Skin epidermis (tissue), 12 donors: ENCODE results near the gene CDCA4.

Source experiments
- H3K27ac ChIP-seq, 21 experiments: fragments of 200-600 bp; sonication (generic) in 11 of 21; one replicate each; pipeline ENCODE4 v1.5.0; 2020; ENCODE audit warnings: mild to moderate bottlenecking in 3 of 21, inconsistent platforms in 2 of 21, moderate library complexity in 2 of 21
- H3K4me3 ChIP-seq, 7 experiments: fragments of 200-600 bp; sonication (generic) in 2 of 7; one replicate each; pipeline ENCODE4 v1.5.0; 2020; ENCODE audit warnings: inconsistent platforms in 2 of 7, mild to moderate bottlenecking in 2 of 7, moderate library complexity in 1 of 7

Gene CDCA4

DNA sequence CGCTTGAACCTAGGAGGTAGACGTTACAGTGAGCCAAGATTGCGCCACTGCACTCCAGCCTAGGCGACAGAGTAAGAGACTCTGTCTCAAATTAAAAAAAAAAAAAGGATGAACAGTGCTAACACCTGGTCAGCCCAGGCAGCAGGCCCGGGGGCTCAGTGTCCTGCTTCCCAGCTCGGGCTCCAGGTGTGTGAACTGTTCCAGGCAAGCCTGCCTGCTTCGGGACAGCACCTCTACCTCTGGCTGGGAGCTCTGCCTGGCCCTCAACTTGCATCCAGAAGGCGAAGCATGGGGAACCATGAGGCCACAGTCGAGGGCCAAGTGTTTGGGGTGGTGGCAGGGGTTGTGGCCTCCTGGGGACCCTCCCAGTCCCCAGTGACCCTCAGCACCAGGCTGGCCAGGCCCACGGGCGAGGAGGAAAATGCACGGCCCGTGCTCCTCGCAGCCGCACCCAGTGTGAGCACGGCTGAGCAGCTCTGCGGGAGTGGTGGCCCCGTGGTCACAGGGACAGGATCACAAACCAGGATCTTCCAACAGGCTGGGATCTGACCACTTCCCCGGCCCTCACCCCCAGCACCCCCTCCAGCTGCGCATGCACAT, 15.5 kb downstream of the CDCA4 start:
- H3K27ac ChIP-seq = no peak overlapping the region
- H3K4me3 ChIP-seq = no peak overlapping the region

DNA sequence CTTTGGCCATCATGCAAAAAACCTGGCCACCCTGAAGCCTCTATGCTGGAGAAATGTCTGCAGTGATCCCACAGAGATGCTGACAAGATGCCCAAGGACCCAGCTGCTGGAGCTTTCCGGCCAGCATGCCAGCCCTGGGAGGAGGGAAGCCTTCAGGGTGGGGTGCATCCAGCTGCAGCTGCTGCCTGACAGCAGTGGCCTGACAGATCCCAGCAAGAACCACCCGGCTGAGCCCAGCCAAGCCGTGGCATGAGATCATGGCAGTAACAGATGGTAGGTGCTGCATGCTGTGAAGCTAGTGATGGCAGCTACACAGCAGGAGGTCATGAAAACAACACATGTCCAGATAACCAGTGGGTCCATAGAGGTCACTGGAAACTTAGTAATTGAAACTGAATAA, 21.5 kb downstream of the CDCA4 start:
- Histone ChIP-seq H3K4me3 (no peak overlapping the region), H3K27ac (no peak overlapping the region)

DNA sequence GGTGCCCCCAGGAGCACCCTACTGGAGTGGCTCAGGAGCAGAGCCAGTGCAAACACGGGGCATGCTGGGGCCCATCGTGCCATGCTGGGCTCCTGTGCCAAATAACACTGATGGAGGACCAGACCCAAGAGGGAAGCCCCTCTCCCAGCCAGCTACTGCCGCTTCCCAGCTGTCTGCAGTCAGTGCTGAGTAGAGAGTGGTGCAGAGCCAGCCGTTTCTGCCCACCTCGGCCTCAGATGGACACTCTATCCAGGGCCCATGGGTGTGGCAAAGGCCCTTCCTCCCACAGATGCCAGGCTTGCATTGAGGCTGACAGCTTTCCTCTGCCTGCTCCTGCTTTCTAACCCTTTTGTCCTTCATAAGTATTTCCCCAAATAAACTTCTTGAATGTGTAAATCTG, 22.1 kb downstream of the CDCA4 start:
- Histone ChIP-seq H3K27ac (no peak overlapping the region), H3K4me3 (no peak overlapping the region)

DNA sequence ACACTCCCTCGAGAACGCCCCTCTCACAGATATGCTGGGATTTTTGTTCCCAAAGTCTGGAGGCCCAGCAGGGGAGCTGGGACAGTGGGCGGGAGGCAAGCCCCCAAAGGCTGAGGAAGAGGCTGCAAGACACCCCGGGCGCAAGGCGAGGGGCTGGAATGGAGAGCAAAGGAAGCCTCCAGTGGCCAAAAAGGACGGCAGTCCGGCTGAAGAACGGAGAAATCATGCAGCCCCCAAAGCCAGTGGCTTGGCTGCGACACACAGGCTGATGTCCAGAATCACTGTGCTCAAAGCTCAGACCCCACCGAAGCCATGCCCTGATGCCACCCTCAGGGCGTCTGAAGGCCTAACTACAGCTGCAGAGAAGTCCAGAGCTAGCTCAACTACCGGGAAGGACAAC, 24.4 kb downstream of the CDCA4 start:
- Histone ChIP-seq H3K4me3 (no peak overlapping the region), H3K27ac (no peak overlapping the region)

DNA sequence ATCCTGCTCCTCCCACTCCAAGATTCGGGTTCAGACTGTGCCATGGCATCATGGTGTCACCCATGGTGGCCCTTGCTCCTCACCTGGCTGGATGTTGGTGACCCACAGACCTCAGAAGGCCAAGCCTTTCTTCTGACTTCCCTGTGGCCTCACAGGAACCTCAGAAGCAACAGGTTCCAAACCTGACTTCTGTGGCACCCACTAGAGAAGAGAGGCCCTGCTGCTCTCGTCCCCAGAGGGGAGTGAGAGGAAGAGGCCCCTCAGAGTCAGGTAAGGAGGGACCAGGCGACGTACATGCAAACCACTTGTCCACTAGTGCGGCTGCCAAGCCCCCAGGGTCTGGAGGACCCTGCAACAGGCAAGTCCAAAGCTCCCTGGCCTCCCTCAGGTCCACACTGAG, 24.9 kb downstream of the CDCA4 start:
- Histone ChIP-seq H3K27ac (no peak overlapping the region), H3K4me3 (no peak overlapping the region)

DNA sequence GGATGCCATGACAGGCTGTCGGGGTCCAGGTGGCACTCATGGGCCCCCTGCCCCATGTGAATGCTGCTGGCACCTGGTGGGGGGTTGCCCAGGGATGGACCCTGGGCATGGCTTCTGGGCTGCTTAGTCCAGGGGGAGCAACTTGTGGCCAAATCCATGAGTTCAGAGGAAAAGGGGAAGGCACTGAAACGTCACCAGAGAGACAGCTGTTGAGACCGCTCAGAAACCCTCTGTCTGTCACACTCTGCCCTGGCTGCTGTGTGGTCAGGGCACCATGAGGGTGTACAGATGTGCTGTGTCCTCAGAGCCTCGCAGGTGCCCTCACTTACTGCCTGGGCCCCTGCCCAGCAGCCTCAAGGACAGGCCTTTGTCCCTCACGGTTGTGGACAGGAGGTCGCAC, 25.9 kb downstream of the CDCA4 start:
- H3K27ac ChIP-seq = no peak overlapping the region

DNA sequence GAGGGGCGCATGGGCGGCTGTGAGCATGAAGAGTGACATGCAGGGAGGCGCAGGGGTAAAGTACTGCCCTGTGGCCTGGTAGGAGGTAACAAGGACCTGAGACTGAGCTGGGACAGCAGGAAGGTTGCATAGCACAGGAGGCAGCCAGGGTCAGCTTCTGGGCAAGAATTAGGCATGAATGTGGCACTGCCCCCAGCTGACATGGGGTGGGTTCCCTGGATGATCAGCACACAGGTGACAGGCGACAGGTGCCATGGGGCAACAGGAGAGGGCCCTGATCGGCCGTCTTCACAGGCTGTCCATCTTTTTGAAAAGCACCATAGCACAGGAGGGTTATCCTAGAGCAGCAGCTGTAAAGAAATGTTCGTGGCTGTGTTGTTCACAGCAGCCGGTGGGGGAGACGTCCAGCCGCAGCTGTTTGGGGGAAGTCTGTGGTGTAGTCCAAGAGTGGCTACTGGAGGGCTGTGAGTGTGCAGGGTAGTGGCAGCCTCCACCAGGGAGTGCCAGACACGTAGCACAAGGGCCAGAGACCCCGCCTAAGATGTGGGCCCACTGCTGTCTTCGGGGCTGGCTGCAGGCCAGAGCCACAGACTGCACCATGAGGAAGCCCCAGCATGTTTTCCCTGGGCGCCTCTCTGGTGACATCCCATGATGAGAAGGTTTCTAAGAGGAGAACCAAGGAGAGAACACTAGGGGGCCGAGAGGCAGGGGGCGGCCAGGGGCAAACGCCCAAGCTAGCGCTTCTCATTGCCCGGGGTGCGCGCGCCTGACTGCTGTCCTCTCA, 26.9 kb downstream of the CDCA4 start:
- no peak overlapping the region for H3K4me3 ChIP-seq
- no peak overlapping the region for H3K27ac ChIP-seq

More for the DNA sequence above, 25.9 kb downstream of the CDCA4 start:
- no peak overlapping the region for H3K4me3 ChIP-seq

DNA sequence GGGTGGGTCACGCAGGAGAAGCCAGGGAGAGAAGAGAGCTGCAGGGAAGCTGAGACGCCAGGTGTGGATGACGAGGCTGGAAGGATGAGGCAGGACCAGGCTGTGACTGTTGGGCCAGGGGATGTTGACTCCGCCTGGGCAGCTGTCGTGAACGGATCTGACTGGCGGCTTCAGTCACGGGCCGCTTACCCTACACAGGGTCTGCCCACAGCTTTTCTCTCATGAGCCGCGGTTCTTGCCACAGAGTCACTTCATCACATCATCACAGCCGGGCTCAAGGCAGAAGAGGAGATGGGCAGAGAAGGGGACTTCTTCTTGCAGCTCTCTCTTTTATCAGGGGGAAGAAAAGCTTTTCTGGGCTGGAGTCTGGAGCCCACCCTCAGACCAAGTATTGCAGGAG, 27.6 kb downstream of the CDCA4 start:
- no peak overlapping the region for H3K27ac ChIP-seq

DNA sequence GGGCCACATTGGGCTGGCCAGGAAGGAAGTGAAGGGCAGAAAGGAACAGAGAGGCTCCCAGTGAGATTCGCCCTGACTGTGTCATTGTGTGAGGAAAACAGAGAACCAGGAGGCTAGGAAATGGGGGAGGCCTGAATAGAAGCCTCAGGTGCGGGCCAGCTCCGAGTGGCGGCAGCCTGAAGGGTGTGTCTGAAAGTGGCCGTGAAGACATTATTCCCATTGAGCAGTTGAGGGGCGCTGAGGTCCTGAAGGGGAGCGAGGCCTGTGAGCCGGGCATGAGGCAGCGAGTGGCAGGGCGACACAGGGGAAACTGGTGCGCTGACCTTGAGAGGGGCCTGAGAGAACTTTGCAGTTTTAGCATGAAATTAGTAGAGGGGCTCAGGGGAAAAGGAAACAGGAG, 28.4 kb downstream of the CDCA4 start:
- no peak overlapping the region for H3K27ac ChIP-seq
- no peak overlapping the region for H3K4me3 ChIP-seq

More for the DNA sequence above, 27.6 kb downstream of the CDCA4 start:
- no peak overlapping the region for H3K4me3 ChIP-seq

DNA sequence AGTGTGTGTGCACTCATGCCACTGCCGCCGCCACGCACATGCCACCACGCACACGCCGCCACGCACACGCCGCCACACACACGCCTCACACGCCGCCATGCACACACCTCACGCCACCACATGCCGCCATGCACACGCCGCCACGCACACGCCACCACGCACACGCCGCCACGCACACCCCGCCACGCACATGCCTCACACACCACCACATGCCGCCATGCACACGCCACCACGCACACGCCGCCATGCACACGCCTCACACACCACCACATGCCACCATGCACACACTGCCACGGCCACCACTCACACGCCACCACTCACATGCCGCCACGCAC, 29.0 kb downstream of the CDCA4 start:
- no peak overlapping the region for H3K4me3 ChIP-seq
- no peak overlapping the region for H3K27ac ChIP-seq

DNA sequence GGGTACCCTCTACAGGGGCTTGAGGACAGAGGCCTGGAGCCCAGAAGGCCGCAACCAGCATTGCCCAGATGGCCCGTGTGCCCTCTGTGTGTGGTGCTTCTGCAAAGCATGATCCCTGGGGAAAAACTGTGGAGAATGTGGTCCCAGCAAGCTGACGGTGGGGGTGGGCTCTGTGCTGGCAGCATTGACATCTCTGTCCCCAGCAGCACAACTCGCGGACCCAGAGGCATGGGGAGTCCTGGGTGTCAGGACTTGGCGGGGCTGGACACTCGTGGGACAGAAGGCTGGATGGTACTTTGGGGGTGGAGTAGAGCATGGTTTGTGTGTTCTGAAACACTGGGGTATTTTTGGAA, 31.0 kb downstream of the CDCA4 start:
- H3K4me3 ChIP-seq = no peak overlapping the region

DNA sequence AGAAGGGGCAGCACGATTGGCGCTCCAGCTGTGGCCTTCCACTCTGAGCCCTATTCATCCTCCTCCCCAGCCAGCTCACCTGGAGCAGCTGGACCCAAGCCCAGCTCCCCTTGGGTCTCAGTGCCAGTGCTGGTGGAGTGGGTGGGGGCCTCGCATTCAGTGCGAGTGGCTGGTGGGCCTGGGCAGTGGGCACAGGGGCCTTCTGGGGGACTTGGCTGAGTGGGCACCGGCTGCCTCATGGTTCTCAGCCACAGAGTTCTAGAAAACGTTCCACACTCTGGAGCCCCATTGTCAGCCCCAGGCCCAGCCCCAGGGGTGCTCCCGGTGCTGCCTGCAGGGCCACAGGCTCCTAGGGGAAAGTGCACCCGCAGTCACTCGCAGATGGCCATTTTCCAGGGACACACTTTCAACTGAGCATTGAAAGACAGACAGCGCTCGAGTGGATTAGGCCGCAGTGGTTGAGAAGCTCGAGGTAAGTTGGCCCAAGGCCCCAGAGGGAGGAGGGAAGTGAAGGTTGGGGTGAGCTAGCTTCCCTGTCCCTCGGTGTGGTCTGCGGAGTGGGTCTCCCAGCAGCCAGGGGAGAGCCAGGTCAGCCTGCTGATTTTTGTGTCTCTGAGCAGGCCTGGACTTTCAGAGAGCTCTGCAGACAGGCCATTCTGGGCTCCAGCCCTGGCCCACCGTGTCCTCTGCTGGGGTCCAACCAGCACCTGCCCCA, 31.5 kb downstream of the CDCA4 start:
- H3K4me3 ChIP-seq = no peak overlapping the region

More for the DNA sequence above, 31.0 kb downstream of the CDCA4 start:
- H3K27ac ChIP-seq = no peak overlapping the region

DNA sequence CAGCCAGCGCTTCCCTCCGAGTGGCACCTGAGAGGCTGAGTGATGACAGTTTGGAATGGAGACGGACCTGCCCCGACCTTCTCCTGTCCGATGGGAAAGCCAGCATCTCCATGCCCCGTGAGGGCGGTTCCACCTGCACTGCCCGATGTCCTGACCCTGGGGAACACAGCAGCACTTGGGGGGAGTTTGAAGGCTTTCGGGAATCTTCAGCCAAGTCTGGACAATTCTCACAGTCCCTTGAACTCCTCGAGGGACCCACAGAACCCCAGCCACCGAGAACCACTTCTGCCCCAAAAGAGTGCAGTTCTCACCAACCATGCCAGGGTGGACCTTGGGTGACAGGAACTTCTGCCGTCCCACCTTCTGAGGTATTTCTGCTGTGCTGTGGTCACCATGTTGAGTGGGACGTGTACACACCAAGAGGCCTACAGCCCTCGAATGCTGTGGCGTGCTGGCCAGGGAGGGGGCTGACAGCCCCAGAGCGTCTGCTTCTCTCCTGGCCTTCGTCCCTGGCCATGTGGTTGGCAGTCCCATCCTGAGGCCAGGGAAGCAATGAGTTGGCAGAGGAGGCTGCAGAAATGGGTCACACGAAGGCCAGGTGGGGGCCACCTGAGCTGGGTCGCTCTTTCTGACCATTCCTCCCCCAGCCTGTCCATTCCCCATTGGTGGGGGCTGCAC, 34.3 kb downstream of the CDCA4 start:
- peak overlapping the region in 11 of 21 experiments; percentile 29 to 92 (median 82) for H3K27ac ChIP-seq

More for the DNA sequence above, 31.5 kb downstream of the CDCA4 start:
- no peak overlapping the region for H3K27ac ChIP-seq

DNA sequence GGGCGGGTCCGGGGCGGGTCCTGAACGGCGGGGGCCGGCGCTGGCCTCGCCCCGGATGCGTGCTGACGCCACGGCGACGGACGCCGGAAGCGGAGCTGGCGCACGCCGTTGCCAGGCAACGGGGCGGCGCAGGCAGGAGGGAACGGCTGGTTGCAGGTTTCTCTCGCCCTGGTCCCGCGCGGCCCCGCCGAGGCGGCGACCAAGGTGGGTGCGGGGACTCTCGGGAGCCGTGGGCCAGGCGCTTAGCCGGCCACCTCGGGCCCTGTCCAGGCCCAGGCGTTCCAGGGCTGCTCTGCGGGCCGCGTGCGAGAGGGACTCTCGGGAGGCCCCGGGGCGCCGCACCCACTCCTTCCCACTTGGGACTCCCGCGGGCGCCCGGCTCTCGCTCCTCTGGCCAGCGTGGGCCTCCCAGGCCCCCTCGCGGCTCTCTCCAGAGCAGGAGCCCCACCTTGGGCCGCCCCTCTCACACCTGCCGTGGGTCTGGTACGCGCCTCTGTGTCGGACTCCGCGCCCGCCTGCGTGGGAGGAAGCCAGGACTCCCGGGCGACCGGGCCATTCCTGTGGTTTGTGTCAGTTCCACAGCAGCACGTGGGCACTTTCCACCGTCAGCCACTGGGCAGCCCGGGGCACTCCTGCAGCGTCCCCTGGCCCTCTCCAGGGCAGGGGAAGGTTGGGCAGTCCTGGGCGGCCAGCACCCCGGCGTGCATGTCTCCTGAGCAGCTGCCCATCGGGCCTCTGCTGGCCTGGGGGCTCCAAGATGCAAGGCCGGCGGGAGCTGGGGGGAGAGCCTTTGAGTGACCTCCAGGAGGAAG, 35.0 kb downstream of the CDCA4 start, which contains the start of gene CLBA1:
Gene CLBA1, plus strand, starts transcription at position 114 of the 812 bp plus-strand sequence. Its CDS starts 644 bp downstream, at position 758.
- Histone ChIP-seq H3K4me3 (peak within 1 kb of the TSS; percentile 62 to 92 (median 88)), H3K27ac (peak within 1 kb of the TSS; percentile 29 to 92 (median 79))

More for the DNA sequence above, 34.3 kb downstream of the CDCA4 start:
- H3K4me3 ChIP-seq = peak overlapping the region; percentile 62 to 92 (median 88)

DNA sequence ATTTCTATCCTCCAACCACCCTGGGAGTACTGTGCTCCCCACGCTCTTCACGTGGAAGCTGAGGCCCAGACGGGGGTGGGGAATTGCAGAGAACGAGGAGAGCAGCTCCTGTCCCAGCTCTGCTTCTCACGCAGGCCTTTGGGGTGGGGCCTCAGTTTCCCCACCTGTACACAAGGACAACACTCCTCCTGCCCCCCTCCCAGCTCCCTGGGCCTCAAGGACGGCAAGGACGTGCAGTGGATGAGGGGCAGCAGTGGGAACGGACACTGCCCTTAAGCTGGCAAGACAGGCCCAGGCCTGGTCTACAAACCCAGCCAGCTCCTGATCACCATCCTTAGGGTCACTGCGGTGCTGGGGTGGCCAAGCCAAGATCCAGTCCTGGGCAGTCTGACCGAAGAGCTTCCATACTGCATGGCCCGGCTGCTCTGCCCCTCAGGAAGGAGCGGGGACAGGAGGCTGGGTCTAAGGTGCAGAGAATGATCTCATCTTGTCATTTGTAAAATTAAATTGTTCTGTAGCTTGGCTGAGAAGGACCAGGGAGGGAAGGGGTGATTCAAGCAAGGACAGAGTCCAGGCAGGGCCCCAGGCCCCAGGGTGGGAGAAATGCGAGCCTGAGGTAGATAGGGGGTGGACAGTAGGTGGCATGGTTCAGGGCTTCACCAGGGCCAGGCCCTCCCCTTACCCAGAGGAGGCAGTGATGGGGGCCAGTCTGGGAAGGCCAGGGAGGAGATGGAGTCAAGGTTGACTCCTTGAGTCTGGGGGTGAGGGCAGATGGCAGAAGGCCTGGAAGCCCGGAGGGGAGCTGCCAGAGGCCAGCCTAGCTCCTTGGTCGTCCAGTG, 36.6 kb downstream of the CDCA4 start:
- H3K27ac ChIP-seq = peak overlapping the region in 4 of 21 experiments; percentile 76 to 88 (median 84)
- no peak overlapping the region for H3K4me3 ChIP-seq

DNA sequence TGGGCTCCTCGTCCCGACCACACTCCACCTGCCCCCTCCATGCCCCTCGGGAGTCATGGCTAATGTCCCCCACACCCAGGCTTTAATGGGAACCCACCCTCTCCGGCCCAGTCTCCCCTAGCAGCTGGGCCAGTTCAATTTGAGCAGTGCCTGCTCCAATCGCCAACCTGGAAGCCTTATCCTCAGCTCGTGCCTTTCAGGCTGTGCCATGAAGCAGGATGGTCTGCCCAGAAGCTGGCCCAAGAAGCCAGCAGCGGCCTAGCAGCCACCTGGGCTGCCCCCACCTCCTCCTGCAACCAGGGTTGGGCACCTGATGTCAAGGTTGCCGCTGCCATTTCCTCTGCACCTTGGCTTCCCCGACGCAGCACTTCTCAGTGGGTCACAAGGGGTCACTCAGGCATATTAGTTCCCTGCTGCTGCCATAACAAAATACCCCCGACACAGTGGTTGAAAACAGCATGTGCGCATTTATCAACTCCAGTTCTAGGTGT, 37.6 kb downstream of the CDCA4 start:
- Histone ChIP-seq H3K27ac (no peak overlapping the region), H3K4me3 (no peak overlapping the region)

DNA sequence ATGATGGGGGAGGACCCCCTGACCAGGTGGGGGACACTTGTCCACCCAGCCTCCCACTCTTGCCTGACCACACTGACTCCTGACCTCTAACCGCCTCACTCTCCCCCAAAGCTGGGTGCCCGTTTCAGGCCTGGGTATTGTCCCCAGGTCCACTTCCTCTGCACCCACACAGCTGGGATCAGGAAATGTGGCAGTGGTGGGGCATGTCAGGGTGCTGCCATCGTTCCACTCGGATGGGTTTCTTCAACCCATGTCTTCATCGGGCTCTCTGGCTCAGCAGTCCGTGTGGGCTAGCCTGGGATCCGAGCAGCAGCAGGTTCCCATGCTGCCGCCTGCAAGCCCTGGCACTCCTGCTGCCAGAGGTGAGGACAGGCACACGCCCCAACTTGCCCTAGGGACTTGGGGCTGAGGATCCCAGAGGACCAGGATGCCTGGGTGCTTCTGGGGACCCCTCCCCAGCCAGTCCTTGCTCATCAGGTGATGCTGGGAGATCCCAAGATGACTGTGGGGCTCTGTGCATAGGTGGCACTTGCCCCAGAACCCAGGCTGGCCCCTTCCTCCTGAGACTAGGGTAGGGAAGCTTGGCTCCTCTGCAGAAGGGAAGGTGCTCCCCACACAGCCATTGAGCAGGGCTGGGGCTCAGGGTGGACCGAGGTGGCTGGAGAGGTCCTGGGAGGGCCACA, 38.2 kb downstream of the CDCA4 start:
- Histone ChIP-seq H3K27ac (no peak overlapping the region), H3K4me3 (no peak overlapping the region)
